Measurements from ENCODE around the gene PRSS8.

The PRSS8 gene

GRCh38 chr16:31128711-31129567, 6.6 kb downstream of the PRSS8 start:
- DNase-seq (ENCODE audit: low read depth), result no peak

GRCh38 chr16:31127182-31127581, 8.3 kb downstream of the PRSS8 start:
- DNase-seq (ENCODE audit: low read depth), result no peak

- DNase-seq (ENCODE audit: low read depth), result no peak
These were observed 9.7 kb downstream of the PRSS8 start for GRCh38 chr16:31125844-31126243.

- DNase-seq (ENCODE audit: low read depth), result no peak
These were observed 15.4 kb downstream of the PRSS8 start for GRCh38 chr16:31120129-31120528.

GRCh38 chr16:31118223-31119155, 17.0 kb downstream of the PRSS8 start:
- DNase-seq (ENCODE audit: low read depth), result no peak

GRCh38 chr16:31117384-31118222, 17.9 kb downstream of the PRSS8 start, which contains the start of gene KAT8:
TSS of gene KAT8 (plus strand) at chr16:31117664. CDS start at chr16:31117682, 18 bp downstream.
- peak; percentile 95 for DNase-seq (ENCODE audit: low read depth)

- DNase-seq (ENCODE audit: low read depth), result no peak
These were observed 21.1 kb downstream of the PRSS8 start for GRCh38 chr16:31114468-31114867.

- DNase-seq (ENCODE audit: low read depth), result no peak
These were observed 22.1 kb downstream of the PRSS8 start for GRCh38 chr16:31113121-31114120.

GRCh38 chr16:31112711-31113110, 22.8 kb downstream of the PRSS8 start:
- DNase-seq (ENCODE audit: low read depth), result no peak

GRCh38 chr16:31111881-31112466, 23.6 kb downstream of the PRSS8 start:
- DNase-seq (ENCODE audit: low read depth), result no peak

GRCh38 chr16:31110106-31111034, 25.2 kb downstream of the PRSS8 start:
- DNase-seq (ENCODE audit: low read depth), result no peak

GRCh38 chr16:31109622-31110021, 25.9 kb downstream of the PRSS8 start:
- DNase-seq (ENCODE audit: low read depth), result no peak

- DNase-seq (ENCODE audit: low read depth), result no peak
These were observed 26.6 kb downstream of the PRSS8 start for GRCh38 chr16:31108794-31109558.

GRCh38 chr16:31108035-31108793, 27.3 kb downstream of the PRSS8 start, which contains the start of gene BCKDK:
TSS of gene BCKDK (plus strand) at chr16:31108386. CDS start at chr16:31109224, 838 bp downstream.
- peak; percentile 79 for DNase-seq (ENCODE audit: low read depth)

- DNase-seq (ENCODE audit: low read depth), result peak; percentile 36
These were observed 28.1 kb downstream of the PRSS8 start for GRCh38 chr16:31107465-31107867.

- no peak for DNase-seq (ENCODE audit: low read depth)
These were observed 28.7 kb downstream of the PRSS8 start for GRCh38 chr16:31106509-31107464.
